ENCODE data around the gene ARHGAP27.
"Not testable (repeated sequence)": the region's sequence is repeated elsewhere in the genome, so short reads cannot be mapped to it uniquely, and the experiment has no call there.

The ARHGAP27 gene

GRCh38 chr17:45451660-45452059 is 19.0 kb upstream of the ARHGAP27 start:
- H2AK5ac ChIP-seq (ENCODE audit: low read length, severe bottlenecking); DNase-seq; H3K9me3 ChIP-seq (ENCODE audit: control insufficient read depth, low read length); H4K8ac ChIP-seq (ENCODE audit: low read length); H4K91ac ChIP-seq (ENCODE audit: low read length); H2BK120ac ChIP-seq (ENCODE audit: low read depth, low read length); H3K27ac ChIP-seq (ENCODE audit: low read length, poor library complexity, severe bottlenecking); H3K4me2 ChIP-seq (ENCODE audit: low read length, poor library complexity, severe bottlenecking); H3K4me3 ChIP-seq (ENCODE audit: insufficient read depth in 1 of 2, low read depth in 1 of 2, low read length in 2 of 2); H3K79me1 ChIP-seq (replicated peaks; ENCODE audit: low read length, poor library complexity, severe bottlenecking); H3K9ac ChIP-seq (ENCODE audit: low read length); H2BK15ac ChIP-seq (ENCODE audit: low read depth, poor library complexity, severe bottlenecking); H2BK5ac ChIP-seq (ENCODE audit: low read depth, low read length, poor library complexity, severe bottlenecking); H3K4me1 ChIP-seq (ENCODE audit: control insufficient read depth, insufficient read depth, low read depth, low read length); H3K4ac ChIP-seq (ENCODE audit: low read depth in 1 of 2, low read length in 2 of 2); H3K14ac ChIP-seq (ENCODE audit: low read length in 2 of 2); H3K23ac ChIP-seq (ENCODE audit: low read length in 2 of 2); H3K18ac ChIP-seq (ENCODE audit: low read depth in 1 of 2, low read length in 2 of 2); H2AFZ ChIP-seq (ENCODE audit: low read depth, low read length); H2BK12ac ChIP-seq (ENCODE audit: low read length in 2 of 2); H3K27me3 ChIP-seq (ENCODE audit: control insufficient read depth in 1 of 2, insufficient read depth in 1 of 2, low read length in 2 of 2): not testable (repeated sequence)
- H3K36me3 ChIP-seq (ENCODE audit: control insufficient read depth in 1 of 2, insufficient read depth in 2 of 2, low read depth in 1 of 2, low read length in 2 of 2): peaks cover 41 to 49% of the 10 kb centered on the region in 2 experiments
- WGBS: 100% methylated on average over 6 of the region's 10 CpGs

- no peaks in the 10 kb centered on the region for H3K27me3 ChIP-seq (ENCODE audit: control insufficient read depth in 1 of 2, insufficient read depth in 1 of 2, low read length in 2 of 2)
- no peak overlapping the region for H3K23ac ChIP-seq (ENCODE audit: low read length in 2 of 2)
- H2AFZ ChIP-seq (ENCODE audit: low read depth, low read length): no peak overlapping the region
- no peak overlapping the region for H2BK15ac ChIP-seq (ENCODE audit: low read depth, poor library complexity, severe bottlenecking)
- H2BK120ac ChIP-seq (ENCODE audit: low read depth, low read length): no peak overlapping the region
- H3K4me1 ChIP-seq (ENCODE audit: control insufficient read depth, insufficient read depth, low read depth, low read length): peaks cover 12% of the 10 kb centered on the region
- H3K9me3 ChIP-seq (ENCODE audit: control insufficient read depth, low read length): no peaks in the 10 kb centered on the region
- no peak overlapping the region for H2BK5ac ChIP-seq (ENCODE audit: low read depth, low read length, poor library complexity, severe bottlenecking)
- H4K8ac ChIP-seq (ENCODE audit: low read length): no peak overlapping the region
- no peak overlapping the region for H3K27ac ChIP-seq (ENCODE audit: low read length, poor library complexity, severe bottlenecking)
- H2AK5ac ChIP-seq (ENCODE audit: low read length, severe bottlenecking): no peak overlapping the region
- 86% methylated on average over 5 of the region's 8 CpGs for WGBS
- H3K14ac ChIP-seq (ENCODE audit: low read length in 2 of 2): no peak overlapping the region
- no peak overlapping the region for H3K4ac ChIP-seq (ENCODE audit: low read depth in 1 of 2, low read length in 2 of 2)
- no peak overlapping the region for H3K9ac ChIP-seq (ENCODE audit: low read length)
- H3K18ac ChIP-seq (ENCODE audit: low read depth in 1 of 2, low read length in 2 of 2): no peak overlapping the region
- no peak for DNase-seq
- no peak overlapping the region for H2BK12ac ChIP-seq (ENCODE audit: low read length in 2 of 2)
- no peaks in the 10 kb centered on the region for H3K79me1 ChIP-seq (replicated peaks; ENCODE audit: low read length, poor library complexity, severe bottlenecking)
- H3K36me3 ChIP-seq (ENCODE audit: control insufficient read depth in 1 of 2, insufficient read depth in 2 of 2, low read depth in 1 of 2, low read length in 2 of 2): peaks cover 37 to 43% of the 10 kb centered on the region in 2 experiments
- H3K4me2 ChIP-seq (ENCODE audit: low read length, poor library complexity, severe bottlenecking): no peak overlapping the region
- no peak overlapping the region for H3K4me3 ChIP-seq (ENCODE audit: insufficient read depth in 1 of 2, low read depth in 1 of 2, low read length in 2 of 2)
- H4K91ac ChIP-seq (ENCODE audit: low read length): no peak overlapping the region
Measured at GRCh38 chr17:45451131-45451530, 18.5 kb upstream of the ARHGAP27 start.

- H3K9me3 ChIP-seq (ENCODE audit: control insufficient read depth, low read length); H3K4me2 ChIP-seq (ENCODE audit: low read length, poor library complexity, severe bottlenecking); H4K91ac ChIP-seq (ENCODE audit: low read length); H2BK15ac ChIP-seq (ENCODE audit: low read depth, poor library complexity, severe bottlenecking); H3K27me3 ChIP-seq (ENCODE audit: control insufficient read depth in 1 of 2, insufficient read depth in 1 of 2, low read length in 2 of 2); H2BK12ac ChIP-seq (ENCODE audit: low read length in 2 of 2); H3K18ac ChIP-seq (ENCODE audit: low read depth in 1 of 2, low read length in 2 of 2); H3K4ac ChIP-seq (ENCODE audit: low read depth in 1 of 2, low read length in 2 of 2); H3K23ac ChIP-seq (ENCODE audit: low read length in 2 of 2); H4K8ac ChIP-seq (ENCODE audit: low read length); H3K79me1 ChIP-seq (replicated peaks; ENCODE audit: low read length, poor library complexity, severe bottlenecking); H2AK5ac ChIP-seq (ENCODE audit: low read length, severe bottlenecking); H3K9ac ChIP-seq (ENCODE audit: low read length); H3K27ac ChIP-seq (ENCODE audit: low read length, poor library complexity, severe bottlenecking); H2AFZ ChIP-seq (ENCODE audit: low read depth, low read length); DNase-seq; H3K4me3 ChIP-seq (ENCODE audit: insufficient read depth in 1 of 2, low read depth in 1 of 2, low read length in 2 of 2); H2BK120ac ChIP-seq (ENCODE audit: low read depth, low read length); H2BK5ac ChIP-seq (ENCODE audit: low read depth, low read length, poor library complexity, severe bottlenecking); H3K14ac ChIP-seq (ENCODE audit: low read length in 2 of 2): not testable (repeated sequence)
- Histone ChIP-seq H3K4me1 (ENCODE audit: control insufficient read depth, insufficient read depth, low read depth, low read length) (peaks cover 16% of the 10 kb centered on the region), H3K36me3 (ENCODE audit: control insufficient read depth in 1 of 2, insufficient read depth in 2 of 2, low read depth in 1 of 2, low read length in 2 of 2) (peaks cover 38 to 41% of the 10 kb centered on the region in 2 experiments)
- 97% methylated on average over 1 of the region's 1 CpG for WGBS
Measured at GRCh38 chr17:45449708-45450329, 17.1 kb upstream of the ARHGAP27 start.

GRCh38 chr17:45449260-45449659 is 16.6 kb upstream of the ARHGAP27 start:
- not testable (repeated sequence) for H3K27ac ChIP-seq (ENCODE audit: low read length, poor library complexity, severe bottlenecking); H3K14ac ChIP-seq (ENCODE audit: low read length in 2 of 2); H2BK12ac ChIP-seq (ENCODE audit: low read length in 2 of 2); H3K18ac ChIP-seq (ENCODE audit: low read depth in 1 of 2, low read length in 2 of 2); H2BK120ac ChIP-seq (ENCODE audit: low read depth, low read length); H4K8ac ChIP-seq (ENCODE audit: low read length); H3K79me1 ChIP-seq (replicated peaks; ENCODE audit: low read length, poor library complexity, severe bottlenecking); H2BK15ac ChIP-seq (ENCODE audit: low read depth, poor library complexity, severe bottlenecking); H2AK5ac ChIP-seq (ENCODE audit: low read length, severe bottlenecking); H3K4ac ChIP-seq (ENCODE audit: low read depth in 1 of 2, low read length in 2 of 2); H3K4me2 ChIP-seq (ENCODE audit: low read length, poor library complexity, severe bottlenecking); H3K23ac ChIP-seq (ENCODE audit: low read length in 2 of 2); DNase-seq; H2BK5ac ChIP-seq (ENCODE audit: low read depth, low read length, poor library complexity, severe bottlenecking); H3K9me3 ChIP-seq (ENCODE audit: control insufficient read depth, low read length); H3K4me3 ChIP-seq (ENCODE audit: insufficient read depth in 1 of 2, low read depth in 1 of 2, low read length in 2 of 2); H4K91ac ChIP-seq (ENCODE audit: low read length); H3K9ac ChIP-seq (ENCODE audit: low read length); H2AFZ ChIP-seq (ENCODE audit: low read depth, low read length); H3K27me3 ChIP-seq (ENCODE audit: control insufficient read depth in 1 of 2, insufficient read depth in 1 of 2, low read length in 2 of 2)
- Histone ChIP-seq H3K4me1 (ENCODE audit: control insufficient read depth, insufficient read depth, low read depth, low read length) (peaks cover 16% of the 10 kb centered on the region), H3K36me3 (ENCODE audit: control insufficient read depth in 1 of 2, insufficient read depth in 2 of 2, low read depth in 1 of 2, low read length in 2 of 2) (peaks cover 35 to 37% of the 10 kb centered on the region in 2 experiments)
- WGBS: 95% methylated on average over 1 of the region's 1 CpG

Measured in mesenchymal stem cell (in vitro differentiated cells and primary cell).